DOHH2 (cell line): ENCODE data around the gene CFAP68.

Source experiments
- CTCF ChIP-seq: fragments of 200-600 bp; sonication (generic); IDR thresholded peaks from one replicate; pipeline ENCODE4 v1.5.1; 2014; ENCODE audit warnings: antibody characterized with exemption, mild to moderate bottlenecking, low read depth, low read length; ENCODE audit not compliant: poor library complexity, severe bottlenecking
- EZH2phosphoT487 ChIP-seq: fragments of 200-600 bp; sonication (generic); IDR thresholded peaks from 2 replicates; pipeline ENCODE4 v1.6.1; 2017; ENCODE audit warnings: borderline replicate concordance, mild to moderate bottlenecking, antibody characterized with exemption, low read length, moderate library complexity, mixed read lengths

GRCh38 chr11:111878849-111879636, at the start of gene CFAP68, which contains the start of gene FDXACB1:
- TF ChIP-seq CTCF (peak; percentile 94), EZH2phosphoT487 (no peak)
